ENCODE measurements around the gene PARD3.

The PARD3 gene

GRCh38 chr10:34408381-34408780, 406.7 kb downstream of the PARD3 start:
- no peak for DNase-seq

DNA sequence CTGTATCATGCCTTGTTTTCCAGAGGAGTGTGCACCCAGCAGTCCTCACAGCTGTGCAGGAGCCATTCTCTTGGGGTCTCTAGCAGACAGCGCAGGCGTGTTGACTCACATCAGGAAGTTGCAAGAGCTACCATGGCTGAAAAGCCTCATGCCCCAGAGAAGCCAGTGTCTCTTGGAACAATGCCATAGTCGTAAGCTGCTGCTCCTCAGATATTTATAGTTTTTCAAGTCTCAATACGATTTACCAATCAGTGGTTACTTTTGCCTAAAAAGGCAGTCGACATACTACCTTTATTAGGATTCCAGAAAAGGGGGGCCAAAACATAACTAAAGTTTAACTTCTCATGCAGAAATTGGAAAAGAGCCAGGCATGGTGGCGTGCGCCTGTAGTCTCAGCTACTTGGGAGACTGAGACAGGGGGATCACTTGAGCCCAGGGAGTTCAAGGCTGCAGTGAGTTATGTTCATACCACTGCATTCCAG, 407.7 kb downstream of the PARD3 start:
- no peak for DNase-seq

- DNase-seq: no peak
These were observed 408.4 kb downstream of the PARD3 start for GRCh38 chr10:34406463-34407323.

DNA sequence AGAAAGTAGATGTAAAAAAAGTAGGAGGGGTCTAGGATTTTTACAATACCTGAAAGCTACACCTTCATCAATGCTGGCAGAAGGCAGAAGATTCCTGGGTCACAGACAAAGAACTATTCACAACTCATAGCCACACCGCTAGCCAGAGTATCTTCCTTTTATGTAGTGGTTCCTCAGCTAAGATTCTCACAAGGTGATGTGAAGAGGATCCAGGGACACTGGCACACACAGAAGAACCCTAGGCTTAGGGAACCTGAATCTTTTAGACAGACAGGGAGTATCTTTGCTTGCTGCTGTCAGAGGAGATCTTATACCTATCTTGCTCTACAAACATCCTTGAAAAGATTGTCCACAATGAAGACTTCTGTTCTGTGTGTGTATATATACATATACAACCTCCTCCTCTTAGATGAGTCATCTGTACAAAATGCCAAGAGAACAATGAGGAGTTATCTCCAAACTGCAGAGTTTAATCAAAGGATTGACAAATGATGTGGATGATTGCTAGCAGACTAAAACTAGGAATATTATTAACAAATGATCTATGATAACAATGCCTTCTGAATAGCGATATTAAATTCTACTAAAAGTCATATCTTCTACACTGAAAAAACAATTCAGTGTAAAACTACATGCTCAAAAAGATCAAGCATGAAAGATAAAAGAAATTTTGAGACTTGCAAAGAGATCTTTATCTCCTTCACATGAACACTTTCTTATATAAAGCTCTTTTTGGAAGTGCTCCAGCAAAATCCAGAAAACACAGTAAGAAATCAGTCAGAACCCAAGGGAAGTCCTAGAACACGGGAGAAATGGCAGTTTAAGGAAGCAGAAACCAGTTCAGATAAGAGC, 409.3 kb downstream of the PARD3 start:
- no peak for DNase-seq

GRCh38 chr10:34403512-34403911, 411.6 kb downstream of the PARD3 start:
- no peak for DNase-seq

- no peak for DNase-seq
These were observed 415.0 kb downstream of the PARD3 start for GRCh38 chr10:34400075-34400474.

- no peak for DNase-seq
These were observed 416.1 kb downstream of the PARD3 start for GRCh38 chr10:34399013-34399412.

- DNase-seq: no peak
These were observed 417.8 kb downstream of the PARD3 start for GRCh38 chr10:34397324-34397723.

DNA sequence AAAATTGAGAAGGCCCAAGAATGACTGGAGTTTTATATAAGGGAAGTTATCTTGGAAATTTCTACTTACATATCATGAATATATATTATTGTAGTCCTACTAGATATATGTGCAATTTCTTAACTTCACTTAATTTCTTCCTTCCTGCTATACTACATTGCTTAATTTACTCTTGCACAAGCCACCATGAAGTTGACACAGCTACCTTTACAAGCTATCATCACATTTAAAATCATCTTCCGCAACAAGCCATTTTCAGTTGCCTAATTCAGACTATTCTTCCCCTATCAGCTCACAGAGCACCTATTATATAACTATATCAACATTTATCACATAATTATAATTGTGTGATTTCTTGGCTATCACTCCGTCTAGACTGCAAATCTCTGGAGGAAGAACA, 418.4 kb downstream of the PARD3 start:
- no peak for DNase-seq

GRCh38 chr10:34392641-34393170, 422.4 kb downstream of the PARD3 start:
- no peak for DNase-seq

- peak; percentile 37 to 51 for DNase-seq
These were observed 423.9 kb downstream of the PARD3 start for GRCh38 chr10:34391168-34391567.

DNA sequence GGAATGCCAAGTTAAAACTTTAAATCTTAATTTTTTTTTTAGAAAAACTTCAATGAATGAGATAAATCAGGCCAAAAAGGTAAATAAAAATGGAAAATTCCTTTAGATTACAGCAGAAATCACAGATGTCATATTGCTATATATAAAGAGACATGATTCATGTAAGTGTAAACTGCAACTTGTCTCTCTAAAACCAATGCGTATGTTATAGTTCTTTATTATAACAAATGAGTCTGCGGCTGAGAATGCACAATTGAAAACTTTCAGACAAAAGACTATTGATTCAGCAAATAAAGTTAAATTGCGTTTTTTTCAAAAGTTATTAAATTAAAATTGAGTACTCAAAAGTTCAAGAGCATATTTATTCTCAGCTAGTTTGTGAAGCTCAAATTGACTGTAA, 425.3 kb downstream of the PARD3 start:
- no peak for DNase-seq

DNA sequence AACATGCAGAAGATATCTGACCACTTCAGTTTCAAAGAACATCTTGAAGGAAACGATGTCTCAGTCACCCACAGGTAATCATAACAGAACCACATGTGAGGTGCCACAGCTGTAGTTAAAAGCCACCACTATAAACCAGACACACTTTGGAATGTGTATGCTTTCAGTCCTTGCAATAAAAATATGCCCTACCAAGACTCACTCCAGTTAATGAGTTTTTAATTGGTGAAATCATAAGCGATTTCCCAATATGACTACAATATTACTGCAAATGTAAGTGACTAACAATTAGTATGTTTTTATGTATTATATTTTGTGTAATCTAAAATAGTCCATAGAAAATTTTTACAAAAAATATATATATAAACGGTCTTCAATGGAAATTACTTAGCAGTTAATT, 428.2 kb downstream of the PARD3 start:
- DNase-seq: no peak

GRCh38 chr10:34384372-34384771, 430.7 kb downstream of the PARD3 start:
- peak in 1 of 2 experiments; percentile 39 for DNase-seq

DNA sequence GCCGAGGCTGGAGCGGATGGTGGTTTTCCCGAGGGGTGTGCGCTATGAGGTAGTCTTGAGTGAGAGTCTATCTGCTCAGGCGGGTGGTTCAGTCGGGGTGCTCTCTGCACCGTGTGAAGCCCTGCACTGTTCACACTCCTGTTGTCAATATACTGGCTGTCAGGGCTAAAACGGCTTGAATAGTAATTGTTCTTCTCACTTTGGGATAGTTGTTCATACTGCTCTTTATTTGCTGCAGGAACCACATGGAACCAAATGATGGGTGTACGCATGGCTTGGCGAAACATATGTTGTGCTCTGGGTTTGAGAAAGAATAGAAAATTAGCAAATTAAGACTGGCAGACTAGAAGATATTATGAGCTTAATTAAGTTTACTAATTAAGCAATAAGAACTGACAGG, 432.5 kb downstream of the PARD3 start:
- DNase-seq: no peak

- no peak for DNase-seq
These were observed 434.2 kb downstream of the PARD3 start for GRCh38 chr10:34380856-34381255.

DNA sequence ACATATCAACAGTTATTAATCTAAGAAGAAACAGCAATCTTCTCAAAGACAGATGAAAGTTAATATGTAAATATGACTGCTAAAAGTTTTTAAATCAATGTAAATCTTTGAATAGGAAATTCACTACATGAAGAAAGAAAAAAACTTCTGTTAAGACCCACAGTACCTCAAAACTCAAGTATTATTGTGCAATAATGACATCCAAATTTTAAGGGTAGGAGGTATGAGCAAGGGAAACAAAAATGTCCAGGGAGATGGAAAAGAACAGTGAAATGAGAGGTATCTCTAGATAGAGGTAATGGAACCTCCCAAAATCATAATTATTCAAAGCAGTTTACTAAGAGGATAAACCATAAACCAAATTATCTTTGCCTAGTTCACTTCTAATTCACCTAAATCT, 436.8 kb downstream of the PARD3 start:
- no peak for DNase-seq

DNA sequence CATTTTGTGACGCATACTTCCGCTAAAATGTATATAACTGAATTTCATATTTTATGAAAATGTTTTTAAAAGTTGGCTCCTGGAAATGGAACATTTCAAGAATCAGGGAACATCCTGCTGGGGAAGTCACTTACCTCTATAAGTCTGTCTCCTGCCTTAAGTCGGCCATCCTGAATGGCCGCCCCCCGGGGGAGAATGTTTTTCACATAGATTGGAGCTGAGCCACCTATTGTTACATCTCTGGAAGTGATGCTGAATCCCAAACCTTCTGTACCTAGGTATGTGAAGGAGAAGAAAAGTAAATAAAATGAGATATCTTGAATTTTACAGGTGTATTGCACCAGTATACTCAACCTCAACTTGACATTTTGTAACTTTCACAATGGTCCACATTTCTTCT, 437.3 kb downstream of the PARD3 start:
- DNase-seq: no peak

GRCh38 chr10:34374356-34375045, 440.6 kb downstream of the PARD3 start:
- peak in 1 of 2 experiments; percentile 2 for DNase-seq

GRCh38 chr10:34373211-34373610, 441.9 kb downstream of the PARD3 start:
- DNase-seq: no peak

DNA sequence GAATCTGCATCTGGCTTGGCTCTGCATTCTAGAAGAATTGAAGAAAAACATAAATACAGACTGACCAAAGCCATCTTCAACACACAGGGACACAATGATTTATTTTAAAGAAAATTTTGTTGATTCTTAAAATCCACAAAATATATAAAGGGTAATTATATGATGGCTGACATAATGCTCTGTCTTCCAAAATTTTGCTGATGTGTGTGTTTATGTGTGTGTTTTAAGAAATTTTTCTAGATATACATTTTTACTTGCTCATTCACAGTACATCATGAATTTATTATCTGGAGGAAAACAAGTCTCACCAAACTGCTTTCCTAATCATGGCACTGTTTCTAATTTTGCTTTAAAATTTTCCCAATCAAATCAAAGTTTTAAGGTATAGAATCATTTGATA, 442.6 kb downstream of the PARD3 start:
- no peak for DNase-seq

GRCh38 chr10:34370126-34370525, 445.0 kb downstream of the PARD3 start:
- no peak for DNase-seq

DNA sequence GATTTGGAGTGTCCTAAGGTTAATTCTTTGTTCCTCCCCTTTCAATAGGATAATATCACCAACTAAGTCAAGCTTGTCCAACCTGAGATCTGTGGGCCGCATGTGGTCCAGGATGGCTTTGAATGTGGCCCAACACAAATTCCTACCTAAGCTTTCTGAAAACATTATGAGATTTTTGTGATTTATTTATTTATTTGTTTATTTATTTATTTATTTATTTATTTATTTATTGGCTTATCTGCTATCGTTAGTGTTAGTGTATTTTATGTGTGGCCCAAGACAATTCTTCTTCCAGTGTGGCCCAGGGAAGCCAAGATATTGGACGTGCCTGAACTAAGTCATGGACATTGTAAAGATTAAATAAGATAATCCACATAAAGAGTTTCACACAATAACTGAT, 446.0 kb downstream of the PARD3 start:
- no peak for DNase-seq
